ENCODE data around the gene GPRASP3.

The GPRASP3 gene

GRCh38 chrX:102745857-102746584 lies 25.5 kb downstream of the GPRASP3 start:
- no peak for DNase-seq (ENCODE audit: low read depth in 2 of 2, low spot score in 1 of 2)

DNA sequence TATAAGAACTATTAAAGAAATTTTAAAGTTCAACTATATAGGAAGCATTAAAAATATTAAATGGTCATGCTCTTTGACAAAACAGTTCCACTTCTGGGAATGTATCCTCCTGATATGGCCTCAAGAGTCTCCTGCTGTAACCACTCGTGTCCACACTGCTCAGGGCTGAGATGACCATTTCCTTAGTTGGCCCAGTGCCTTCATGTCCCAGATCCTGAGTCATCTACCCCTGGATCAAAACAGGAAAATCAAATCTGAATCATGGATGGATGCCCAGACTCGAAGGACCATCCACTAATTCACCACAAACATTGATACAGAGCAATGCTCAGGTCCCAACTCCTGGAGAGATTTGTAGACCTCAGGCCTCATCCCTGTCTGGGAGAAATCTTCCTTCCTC lies 44.7 kb downstream of the GPRASP3 start:
- DNase-seq (ENCODE audit: low read depth in 2 of 2, low spot score in 1 of 2): no peak

DNA sequence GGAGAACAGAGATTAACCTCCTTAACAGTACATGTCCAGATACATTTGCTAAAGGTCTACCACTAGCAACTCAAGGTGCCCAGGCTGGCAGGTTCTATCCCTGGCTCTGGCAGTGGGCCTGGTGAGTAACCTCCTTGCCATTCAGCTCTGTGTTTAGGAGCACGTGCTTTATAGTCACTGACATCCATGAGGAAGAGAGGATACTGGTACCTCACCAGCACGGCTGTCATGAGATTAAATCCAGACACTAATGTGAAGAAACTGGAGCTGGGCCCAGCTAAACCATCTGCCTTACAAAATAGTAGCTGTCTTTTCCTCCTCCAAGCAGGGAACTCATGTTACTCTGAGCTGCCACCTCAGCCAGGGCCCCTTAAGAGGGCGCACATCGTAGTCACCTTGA lies 45.3 kb downstream of the GPRASP3 start:
- no peak for DNase-seq (ENCODE audit: low read depth in 2 of 2, low spot score in 1 of 2)

GRCh38 chrX:102767287-102767686 lies 46.7 kb downstream of the GPRASP3 start:
- no peak for DNase-seq (ENCODE audit: low read depth in 2 of 2, low spot score in 1 of 2)

DNA sequence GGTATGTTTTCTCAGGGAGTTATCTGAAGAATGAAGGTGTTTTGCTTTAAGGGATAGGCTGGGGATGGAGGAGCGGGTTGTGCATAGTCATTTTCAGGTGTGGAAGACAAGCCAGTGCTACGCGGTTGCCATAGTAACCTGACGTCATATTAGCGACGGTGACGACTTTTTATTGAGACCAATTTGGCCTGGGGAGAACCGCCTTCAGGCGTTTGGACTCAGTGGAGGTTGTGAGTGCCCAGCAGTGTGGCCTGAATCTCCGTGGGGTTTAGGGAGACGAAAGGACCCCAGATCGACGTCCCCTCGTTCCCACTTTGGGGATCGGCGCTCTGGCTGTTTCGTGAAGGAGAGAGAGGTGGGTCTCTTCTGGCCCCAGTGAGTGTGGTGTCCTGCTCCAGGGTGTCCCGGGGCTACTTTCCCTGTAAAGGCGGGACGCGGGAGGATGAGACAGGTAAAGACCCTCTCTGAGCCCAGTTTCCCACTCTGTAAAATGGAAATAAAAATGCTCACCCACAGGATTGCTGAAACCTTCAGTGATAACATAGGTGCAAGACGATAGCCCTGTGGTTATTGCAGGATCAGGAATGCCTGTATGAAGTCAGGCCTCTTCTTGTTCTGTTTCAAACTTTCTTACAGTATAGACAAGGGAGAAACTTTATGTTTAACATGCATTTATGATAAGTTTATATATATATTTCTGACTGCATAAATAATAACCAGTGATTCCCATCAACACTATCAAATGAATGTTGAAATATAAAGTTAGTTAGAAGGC lies 48.6 kb downstream of the GPRASP3 start:
- peak; percentile 49 to 62 for DNase-seq (ENCODE audit: low read depth in 2 of 2, low spot score in 1 of 2)

Data from stimulated activated CD8-positive, alpha-beta memory T cell treated with anti-CD3 and anti-CD28 coated beads, Interleukin-4, amount 100 ng/mL, for 4 hours (primary cell).